Activated CD4-positive, alpha-beta T cell treated with anti-CD3 and anti-CD28 coated beads, Interleukin-2, amount 10 ng/mL, durations not matched to agents 24 days and 14 days (primary cell): ENCODE measurements around the gene RET. TPM values are rescaled to one million over a fixed set of nuclear protein-coding genes. Genes with fewer than 3 reads are reported as not detected.

ENCODE experiments used
- DNase-seq: peaks from one replicate; pipeline ENCODE4 v3.0.0; 2022
- H3K27ac Mint-ChIP-seq: one replicate; pipeline ENCODE4 v1.8.0; 2022; ENCODE audit warnings: mild to moderate bottlenecking, mixed read lengths
- H3K27me3 Mint-ChIP-seq: one replicate; pipeline ENCODE4 v1.8.0; 2022; ENCODE audit warnings: mixed read lengths
- H3K36me3 Mint-ChIP-seq: one replicate; pipeline ENCODE4 v1.8.0; 2022; ENCODE audit warnings: low read depth, mild to moderate bottlenecking, mixed read lengths
- H3K4me1 Mint-ChIP-seq: one replicate; pipeline ENCODE4 v1.8.0; 2021; ENCODE audit warnings: mixed read lengths
- H3K4me3 Mint-ChIP-seq: one replicate; pipeline ENCODE4 v1.8.0; 2022; ENCODE audit warnings: mild to moderate bottlenecking, moderate library complexity, mixed read lengths
- H3K9me3 Mint-ChIP-seq: one replicate; pipeline ENCODE4 v1.8.0; 2021; ENCODE audit warnings: mixed read lengths
- intact Hi-C: fragments of 100-400 bp; cut with micrococcal nuclease; formaldehyde crosslinking; loops from one replicate; pipeline ENCODE4 v1.15.1; 2023
- total RNA-seq: library from RNA; stranded (reverse); gene quantifications from 2 replicates; pipeline ENCODE4 v1.2.3, GENCODE V29; 2022

RET gene
- 0.12 and 0.62 TPM in 2 replicates for total RNA-seq

GRCh38 chr10:43076876-43077420 lies at the start of gene RET:
RET (plus strand) TSS chr10:43077069; CDS start chr10:43077259, 190 bp downstream.
- H3K27ac Mint-ChIP-seq, result no peak within 1 kb of the TSS
- H3K4me3 Mint-ChIP-seq, result peak within 1 kb of the TSS; percentile 74
- intact Hi-C loops, result loop anchor here (2.0 kb wide), 1 partner anchor 28 kb away; no protein-coding TSS in a partner anchor
- no peaks in the 10 kb centered on the region for H3K9me3 Mint-ChIP-seq
- H3K4me1 Mint-ChIP-seq, result peaks cover 6% of the 10 kb centered on the region
- peak; percentile 86 for DNase-seq
- peaks cover 33% of the 10 kb centered on the region for H3K27me3 Mint-ChIP-seq
- H3K36me3 Mint-ChIP-seq, result no peaks in the 10 kb centered on the region

- no peaks in the 10 kb centered on the region for H3K4me1 Mint-ChIP-seq
- no peaks in the 10 kb centered on the region for H3K9me3 Mint-ChIP-seq
Measured at GRCh38 chr10:43027331-43027955, 49.4 kb upstream of the RET start.

GRCh38 chr10:43028143-43028542 lies 48.7 kb upstream of the RET start:
- no peak overlapping the region for H3K27ac Mint-ChIP-seq
- no peaks in the 10 kb centered on the region for H3K9me3 Mint-ChIP-seq
- H3K27me3 Mint-ChIP-seq, result no peaks in the 10 kb centered on the region
- no peak overlapping the region for H3K4me3 Mint-ChIP-seq
- no peak for DNase-seq
- no peaks in the 10 kb centered on the region for H3K36me3 Mint-ChIP-seq
- H3K4me1 Mint-ChIP-seq, result no peaks in the 10 kb centered on the region
- intact Hi-C loops, result no loop called here

More at GRCh38 chr10:43027331-43027955, 49.4 kb upstream of the RET start:
- H3K27ac Mint-ChIP-seq, result no peak overlapping the region
- no peaks in the 10 kb centered on the region for H3K36me3 Mint-ChIP-seq
- intact Hi-C loops, result no loop called here
- DNase-seq, result no peak
- no peak overlapping the region for H3K4me3 Mint-ChIP-seq
- no peaks in the 10 kb centered on the region for H3K27me3 Mint-ChIP-seq

- Mint-ChIP-seq H3K36me3 (no peaks in the 10 kb centered on the region), H3K9me3 (no peaks in the 10 kb centered on the region), H3K4me3 (no peak overlapping the region), H3K27me3 (no peaks in the 10 kb centered on the region), H3K4me1 (no peaks in the 10 kb centered on the region), H3K27ac (no peak overlapping the region)
- intact Hi-C loops, result no loop called here
- no peak for DNase-seq
Measured at GRCh38 chr10:43029043-43029442, 47.8 kb upstream of the RET start.

- Mint-ChIP-seq H3K27ac (no peak overlapping the region), H3K9me3 (peaks cover 8% of the 10 kb centered on the region), H3K36me3 (no peaks in the 10 kb centered on the region), H3K27me3 (peaks cover 2% of the 10 kb centered on the region), H3K4me1 (no peaks in the 10 kb centered on the region), H3K4me3 (no peak overlapping the region)
- DNase-seq, result no peak
- intact Hi-C loops, result no loop called here
Measured at GRCh38 chr10:43032613-43033012, 44.3 kb upstream of the RET start.

- Mint-ChIP-seq H3K36me3 (no peaks in the 10 kb centered on the region), H3K27me3 (peaks cover 2% of the 10 kb centered on the region), H3K9me3 (peaks cover 8% of the 10 kb centered on the region), H3K27ac (no peak overlapping the region), H3K4me3 (no peak overlapping the region), H3K4me1 (no peaks in the 10 kb centered on the region)
- intact Hi-C loops, result no loop called here
- DNase-seq, result no peak
Measured at GRCh38 chr10:43035800-43036199, 41.1 kb upstream of the RET start.

- no peaks in the 10 kb centered on the region for H3K36me3 Mint-ChIP-seq
- H3K27ac Mint-ChIP-seq, result no peak overlapping the region
- DNase-seq, result no peak
Measured at GRCh38 chr10:43036481-43037428, 40.1 kb upstream of the RET start.

GRCh38 chr10:43037440-43037839 lies 39.4 kb upstream of the RET start:
- Mint-ChIP-seq H3K9me3 (peaks cover 8% of the 10 kb centered on the region), H3K4me3 (no peak overlapping the region), H3K27me3 (peaks cover 2% of the 10 kb centered on the region), H3K27ac (no peak overlapping the region), H3K36me3 (no peaks in the 10 kb centered on the region), H3K4me1 (no peaks in the 10 kb centered on the region)
- intact Hi-C loops, result no loop called here
- no peak for DNase-seq

More at GRCh38 chr10:43036481-43037428, 40.1 kb upstream of the RET start:
- no peak overlapping the region for H3K4me3 Mint-ChIP-seq
- H3K9me3 Mint-ChIP-seq, result peaks cover 8% of the 10 kb centered on the region
- intact Hi-C loops, result no loop called here
- H3K27me3 Mint-ChIP-seq, result peaks cover 2% of the 10 kb centered on the region
- no peaks in the 10 kb centered on the region for H3K4me1 Mint-ChIP-seq

- H3K4me3 Mint-ChIP-seq, result no peak overlapping the region
Measured at GRCh38 chr10:43037942-43038782, 38.7 kb upstream of the RET start.

GRCh38 chr10:43038783-43039623 lies 37.9 kb upstream of the RET start:
- DNase-seq, result no peak
- Mint-ChIP-seq H3K9me3 (peaks cover 8% of the 10 kb centered on the region), H3K27me3 (peaks cover 2% of the 10 kb centered on the region), H3K36me3 (no peaks in the 10 kb centered on the region), H3K27ac (no peak overlapping the region), H3K4me1 (no peaks in the 10 kb centered on the region), H3K4me3 (no peak overlapping the region)
- intact Hi-C loops, result no loop called here

More at GRCh38 chr10:43037942-43038782, 38.7 kb upstream of the RET start:
- Mint-ChIP-seq H3K36me3 (no peaks in the 10 kb centered on the region), H3K4me1 (no peaks in the 10 kb centered on the region), H3K27ac (no peak overlapping the region), H3K9me3 (peaks cover 8% of the 10 kb centered on the region), H3K27me3 (peaks cover 2% of the 10 kb centered on the region)
- no peak for DNase-seq
- intact Hi-C loops, result no loop called here

GRCh38 chr10:43039624-43040481 lies 37.0 kb upstream of the RET start:
- Mint-ChIP-seq H3K9me3 (peaks cover 3% of the 10 kb centered on the region), H3K27ac (no peak overlapping the region), H3K4me3 (no peak overlapping the region), H3K4me1 (no peaks in the 10 kb centered on the region), H3K36me3 (no peaks in the 10 kb centered on the region), H3K27me3 (no peaks in the 10 kb centered on the region)
- DNase-seq, result no peak
- intact Hi-C loops, result no loop called here
